ENCODE data around the gene RETN.

The RETN gene

GRCh38 chr19:7685546-7686445 lies 16.9 kb downstream of the RETN start:
- DNase-seq: no peak

GRCh38 chr19:7687177-7687576 lies 18.3 kb downstream of the RETN start:
- no peak for DNase-seq

- DNase-seq: no peak
These were observed 20.3 kb downstream of the RETN start for GRCh38 chr19:7689165-7689564.

DNA sequence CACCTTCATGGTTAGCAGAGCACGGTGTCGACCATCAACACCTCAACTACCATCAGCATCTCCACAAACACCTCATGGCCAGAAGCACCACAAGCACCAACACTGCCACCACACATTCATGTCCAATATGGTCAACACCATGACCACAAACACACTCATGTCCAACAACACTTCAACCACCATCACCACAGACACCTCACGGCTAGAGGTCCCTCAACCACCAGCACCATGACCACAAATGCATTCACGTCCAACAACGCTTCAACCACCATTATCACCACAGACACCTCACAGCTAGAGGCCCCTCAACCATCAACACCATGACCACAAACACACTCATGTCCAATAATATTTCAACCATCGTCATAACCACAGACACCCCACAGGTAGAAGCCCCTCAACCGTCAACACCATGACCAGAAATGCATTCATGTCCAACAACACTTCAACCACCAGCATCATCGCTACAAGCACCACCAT lies 22.0 kb downstream of the RETN start:
- no peak for DNase-seq

DNA sequence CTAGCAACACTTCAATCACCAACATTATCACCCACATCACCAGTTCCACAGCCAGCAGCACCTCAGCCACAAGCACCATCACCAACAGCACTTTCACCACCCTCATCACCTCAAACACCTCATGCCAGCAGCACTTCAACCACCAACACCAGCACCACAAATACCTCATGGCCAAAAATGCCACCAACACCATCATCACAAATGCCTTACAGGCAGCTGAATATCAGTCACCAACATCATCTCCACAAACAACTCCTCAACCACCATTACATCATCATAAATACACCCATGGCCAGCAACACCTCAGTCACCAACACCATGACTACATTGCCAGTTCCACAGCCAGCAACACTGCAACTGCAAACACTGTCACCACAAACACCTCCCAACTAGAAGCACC lies 22.6 kb downstream of the RETN start:
- DNase-seq: no peak

DNA sequence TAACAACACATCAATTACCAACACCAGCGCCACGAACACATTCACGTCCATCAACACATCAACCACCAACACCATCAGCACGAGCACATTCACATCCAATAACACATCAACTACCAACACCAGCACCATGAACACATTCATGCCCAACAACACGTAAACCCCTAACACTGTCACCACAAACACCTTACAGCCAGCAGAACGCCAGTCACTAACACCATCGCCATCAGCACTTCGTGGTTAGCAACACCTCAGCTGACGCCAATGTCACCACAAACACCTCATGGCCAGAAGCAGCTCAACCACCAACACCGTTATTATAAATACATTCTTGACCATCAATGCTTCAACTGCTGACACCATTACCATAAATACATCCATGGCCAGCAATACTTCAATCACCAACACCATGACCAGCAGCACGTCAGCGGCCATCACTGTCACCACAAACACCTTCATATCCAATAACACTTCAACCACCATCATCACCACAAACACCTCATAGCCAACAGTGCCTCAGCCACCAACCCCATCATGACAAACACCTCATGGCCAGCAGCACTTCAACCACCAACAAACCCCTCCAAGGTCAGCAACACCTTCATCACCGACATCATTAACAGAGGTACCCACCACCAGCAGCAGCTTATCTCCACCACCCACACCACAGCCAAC lies 23.7 kb downstream of the RETN start:
- DNase-seq: no peak

GRCh38 chr19:7694499-7694898 lies 25.6 kb downstream of the RETN start:
- DNase-seq: no peak

DNA sequence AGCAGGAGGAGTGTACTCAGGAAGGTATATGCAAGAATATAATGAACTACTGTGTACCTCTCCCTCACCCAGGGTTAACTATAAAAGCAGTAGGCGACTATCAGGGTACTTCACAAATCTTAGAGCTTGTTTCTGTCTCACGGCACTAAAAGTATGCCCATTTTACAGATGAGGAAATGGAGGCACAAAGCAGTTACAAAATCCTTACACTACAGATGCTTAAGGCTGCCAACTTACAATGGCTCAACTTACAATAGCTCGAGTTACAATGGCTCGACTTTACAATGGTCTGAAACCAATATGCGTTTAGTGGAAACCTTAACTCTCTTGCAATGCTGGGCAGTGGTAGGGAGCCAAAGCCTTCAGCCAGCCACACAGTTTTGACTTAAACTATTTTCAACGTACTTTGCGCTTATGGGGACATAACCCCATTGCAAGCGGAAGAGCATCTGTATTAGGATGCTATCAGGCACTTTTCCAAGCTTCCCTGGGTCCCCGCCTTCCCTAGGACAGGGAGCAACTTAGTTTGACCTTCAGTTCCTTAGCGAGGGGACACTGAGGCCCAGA lies 29.0 kb downstream of the RETN start:
- DNase-seq: no peak

DNA sequence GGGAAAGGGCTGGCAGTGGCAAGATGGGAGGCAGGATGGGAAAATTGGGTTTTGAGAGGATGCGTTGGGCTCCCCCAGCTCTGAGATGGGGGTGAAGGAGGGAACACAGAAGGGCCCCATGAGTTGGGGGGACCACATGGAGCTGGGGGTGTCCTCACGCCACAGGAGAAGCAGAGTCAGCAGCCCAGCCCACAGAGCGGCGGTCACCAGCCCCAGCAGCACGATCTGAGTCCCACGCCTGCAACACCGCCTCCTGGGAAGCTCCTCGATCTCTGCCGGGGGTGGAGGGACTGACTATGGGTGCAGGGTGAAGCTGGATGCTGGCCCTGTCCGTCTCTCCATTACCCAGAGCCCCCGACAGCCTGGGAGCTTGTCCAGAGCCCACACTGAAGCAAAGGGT lies 29.7 kb downstream of the RETN start:
- no peak for DNase-seq

DNA sequence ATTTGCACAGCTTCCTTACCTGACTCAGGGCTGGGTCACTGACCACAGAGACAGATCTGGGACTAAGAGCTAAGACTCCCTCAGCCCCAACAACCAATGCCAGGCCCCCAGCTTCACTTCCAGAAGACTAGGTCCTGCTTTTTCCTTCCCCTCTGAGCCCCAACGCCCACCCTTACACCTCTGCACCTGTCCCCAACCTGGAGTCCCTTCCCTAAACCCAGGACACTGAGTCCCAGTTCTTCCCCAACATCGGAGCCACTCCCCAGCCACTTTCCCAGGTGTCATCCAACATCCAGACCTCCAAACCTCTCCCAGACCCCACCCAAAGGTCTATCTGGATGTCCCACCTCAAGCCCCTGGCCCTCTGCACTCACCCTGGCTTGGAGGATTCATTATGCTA lies 30.2 kb downstream of the RETN start:
- no peak for DNase-seq

DNA sequence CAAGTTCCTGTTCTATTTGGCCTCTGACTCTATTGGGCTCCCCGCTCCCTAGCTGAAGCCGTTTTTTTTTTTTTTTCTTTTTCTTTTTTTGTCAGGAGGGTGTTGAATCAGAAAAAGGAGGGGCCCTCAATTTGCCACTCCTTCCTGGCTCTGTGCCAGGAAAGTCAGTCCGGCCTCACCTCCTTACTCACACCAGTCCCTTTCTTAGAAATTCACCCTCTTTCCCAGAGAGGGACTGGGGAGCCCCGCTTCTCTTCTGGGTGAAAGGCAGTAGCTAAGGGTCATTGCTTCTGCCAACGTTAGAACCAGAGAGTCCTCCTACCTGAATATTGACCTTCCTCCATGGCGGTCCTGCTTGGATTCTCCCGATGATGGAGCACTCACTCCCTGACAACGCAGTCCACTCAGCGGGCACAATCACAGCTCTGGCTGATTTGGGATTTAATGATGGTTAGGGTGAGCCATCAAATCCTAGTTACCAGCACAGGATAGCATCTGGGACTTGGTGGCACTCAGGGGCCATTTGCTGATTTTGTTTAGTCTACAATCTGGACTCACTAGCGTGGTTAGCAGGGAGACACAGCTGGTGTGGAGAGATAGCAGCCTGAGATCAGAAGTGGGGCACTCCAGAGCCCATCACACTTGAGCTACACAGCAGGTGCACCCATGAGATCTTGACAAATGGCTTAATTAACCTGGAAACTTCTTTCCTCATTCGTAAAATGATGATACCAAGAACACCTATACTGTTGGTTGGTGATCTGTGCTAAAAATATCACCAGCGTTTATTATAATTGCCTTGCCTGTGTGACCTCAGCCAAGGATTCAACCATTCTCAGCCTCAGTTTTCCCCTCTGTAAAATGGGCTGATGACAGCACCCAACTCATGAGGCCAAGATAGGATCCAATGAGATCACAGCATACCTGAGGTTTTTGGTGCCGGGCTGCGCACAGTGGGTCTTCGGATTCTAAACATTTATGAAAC lies 30.9 kb downstream of the RETN start:
- DNase-seq: peak; percentile 92 to 98

DNA sequence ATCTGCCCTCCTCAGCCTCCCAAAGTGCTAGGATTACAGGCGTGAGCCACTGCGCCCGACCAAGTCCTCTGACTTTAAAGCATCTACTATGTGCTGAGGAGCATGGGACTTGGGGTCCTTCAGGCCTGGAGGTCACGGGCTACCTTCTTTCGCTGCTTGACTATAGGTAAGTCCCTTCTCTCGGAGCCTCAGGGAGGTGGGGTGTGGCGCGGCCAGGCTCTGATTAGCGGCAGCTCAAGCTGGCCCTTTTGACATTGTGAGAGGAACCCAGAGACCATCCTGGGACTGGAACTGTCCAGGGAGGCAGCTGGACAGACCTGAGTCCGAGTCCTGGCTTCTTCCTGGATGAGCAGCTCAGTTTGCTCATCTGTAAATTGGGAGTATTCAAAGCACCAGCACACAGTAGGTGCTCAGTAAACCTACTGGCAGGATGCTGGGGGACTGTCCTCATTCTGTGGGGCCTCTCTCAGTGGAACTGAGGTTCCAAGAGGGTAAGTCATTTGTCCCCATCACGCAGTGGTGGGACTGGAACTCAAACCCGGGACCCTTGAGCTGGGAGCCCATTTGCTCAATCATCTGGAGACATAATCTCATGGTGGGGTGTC lies 32.3 kb downstream of the RETN start:
- no peak for DNase-seq

DNA sequence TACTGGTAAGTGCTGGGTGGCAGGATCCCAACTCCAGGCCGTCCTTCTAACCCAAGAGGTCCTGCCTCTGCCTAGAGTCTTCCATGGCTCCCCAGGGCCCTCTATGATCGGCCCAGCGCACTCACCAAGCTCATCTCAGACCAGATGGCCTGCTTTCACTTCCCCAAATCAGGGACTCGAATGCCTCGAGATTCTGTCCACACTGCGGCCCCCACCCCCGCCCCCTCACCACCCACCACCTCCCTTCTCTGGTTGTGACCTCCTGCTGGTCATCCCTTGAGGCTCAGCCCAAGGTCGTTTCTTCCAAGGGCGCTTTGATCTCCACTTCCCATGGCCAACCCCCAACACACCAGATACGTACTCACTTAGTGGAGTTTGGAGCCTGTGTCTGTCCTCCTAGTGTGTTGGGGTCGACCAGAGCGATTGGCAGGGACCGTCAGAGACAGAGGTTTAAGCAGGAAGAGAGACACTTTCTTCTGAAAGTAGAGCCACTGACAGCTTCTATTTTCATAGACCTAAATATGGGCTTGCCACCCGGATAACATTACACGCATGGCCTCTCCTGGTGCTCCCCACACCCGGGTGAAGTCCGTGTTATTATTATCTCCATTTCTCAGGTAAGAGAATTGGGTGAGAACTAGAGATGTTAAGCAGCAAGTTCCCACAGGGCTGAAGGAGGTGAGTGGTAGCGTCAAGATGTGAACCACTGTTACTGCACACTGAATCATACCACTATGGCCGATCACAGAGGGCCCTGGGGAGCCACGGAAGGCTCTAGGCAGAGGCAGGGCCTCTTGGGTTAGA lies 33.0 kb downstream of the RETN start, which contains the start of gene FCER2:
TSS of gene FCER2 (minus strand) at position 478 of the 804 bp plus-strand sequence. CDS start 2,371 bp downstream, outside the sequence.
- DNase-seq: no peak

GRCh38 chr19:7703332-7703731 lies 34.5 kb downstream of the RETN start:
- no peak for DNase-seq

DNA sequence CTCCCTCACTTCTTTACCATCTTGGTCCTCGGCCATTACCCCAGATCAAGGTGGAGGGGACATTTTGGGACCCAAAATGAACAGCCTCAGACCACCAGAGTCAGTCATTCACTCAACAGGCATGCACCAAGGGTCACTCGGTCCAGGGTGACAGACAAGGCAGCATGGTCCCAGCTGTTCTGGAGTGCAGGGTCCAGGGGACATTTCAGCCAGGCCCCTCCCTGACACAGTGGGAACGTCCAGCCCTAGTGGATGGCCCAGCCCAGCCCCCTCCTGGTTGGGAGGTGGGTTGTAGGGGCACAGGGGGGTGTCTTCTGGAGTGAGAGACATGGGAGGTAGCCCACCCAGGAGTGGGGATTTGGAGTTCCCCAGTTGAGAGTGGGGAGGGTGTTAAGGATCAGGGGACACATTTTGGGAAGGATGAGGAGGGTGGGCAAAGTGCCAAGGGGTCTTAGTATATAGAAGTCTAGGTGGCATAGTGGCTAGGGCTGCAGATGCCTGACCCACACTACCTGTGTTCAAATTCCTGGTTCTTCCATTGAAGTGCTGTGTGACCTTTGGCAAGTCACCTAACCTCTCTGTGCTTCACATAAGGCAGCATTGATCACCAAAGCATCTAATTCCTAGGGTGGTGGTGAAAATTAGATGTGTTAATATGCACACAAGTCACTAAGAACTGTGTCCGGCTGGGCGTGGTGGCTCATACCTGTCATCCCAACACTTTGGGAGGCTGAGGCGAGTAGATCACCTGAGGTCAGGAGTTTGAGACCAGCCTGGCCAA lies 35.6 kb downstream of the RETN start:
- no peak for DNase-seq

- DNase-seq: no peak
These were observed 36.7 kb downstream of the RETN start for GRCh38 chr19:7705387-7706187.

GRCh38 chr19:7706188-7706954 lies 37.5 kb downstream of the RETN start:
- DNase-seq: no peak

DNA sequence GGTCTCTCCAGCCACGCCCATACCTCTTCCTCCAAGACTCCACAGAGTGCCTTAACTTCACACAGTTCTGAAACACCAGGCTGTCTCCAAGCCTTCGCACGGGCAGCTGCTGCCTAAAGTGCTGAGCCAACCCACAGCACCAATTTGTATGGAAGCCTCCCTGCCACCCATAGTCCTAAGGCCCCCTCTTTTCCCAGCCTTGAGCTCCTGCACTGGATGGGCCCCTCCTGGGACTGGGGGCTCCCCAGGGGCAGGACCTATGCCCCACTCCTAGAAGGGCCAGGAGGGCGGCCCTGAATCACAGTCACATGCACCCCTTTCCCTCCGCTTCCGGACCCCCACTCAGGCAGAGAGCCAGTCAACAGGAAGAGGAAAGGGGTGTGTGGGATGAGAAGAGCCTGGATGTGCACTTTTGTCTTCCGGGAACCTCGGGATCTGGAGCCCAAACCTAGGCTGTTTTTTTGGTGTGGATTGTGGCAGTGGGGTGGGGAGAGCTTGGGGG lies 38.2 kb downstream of the RETN start:
- DNase-seq: no peak
